ENCODE measurements around the gene RBBP8NL. TPM values are rescaled to one million over a fixed set of nuclear protein-coding genes. Genes with fewer than 3 reads are reported as not detected.

Gene RBBP8NL
- total RNA-seq, 1 experiment from 2014 or later = not detected

DNA sequence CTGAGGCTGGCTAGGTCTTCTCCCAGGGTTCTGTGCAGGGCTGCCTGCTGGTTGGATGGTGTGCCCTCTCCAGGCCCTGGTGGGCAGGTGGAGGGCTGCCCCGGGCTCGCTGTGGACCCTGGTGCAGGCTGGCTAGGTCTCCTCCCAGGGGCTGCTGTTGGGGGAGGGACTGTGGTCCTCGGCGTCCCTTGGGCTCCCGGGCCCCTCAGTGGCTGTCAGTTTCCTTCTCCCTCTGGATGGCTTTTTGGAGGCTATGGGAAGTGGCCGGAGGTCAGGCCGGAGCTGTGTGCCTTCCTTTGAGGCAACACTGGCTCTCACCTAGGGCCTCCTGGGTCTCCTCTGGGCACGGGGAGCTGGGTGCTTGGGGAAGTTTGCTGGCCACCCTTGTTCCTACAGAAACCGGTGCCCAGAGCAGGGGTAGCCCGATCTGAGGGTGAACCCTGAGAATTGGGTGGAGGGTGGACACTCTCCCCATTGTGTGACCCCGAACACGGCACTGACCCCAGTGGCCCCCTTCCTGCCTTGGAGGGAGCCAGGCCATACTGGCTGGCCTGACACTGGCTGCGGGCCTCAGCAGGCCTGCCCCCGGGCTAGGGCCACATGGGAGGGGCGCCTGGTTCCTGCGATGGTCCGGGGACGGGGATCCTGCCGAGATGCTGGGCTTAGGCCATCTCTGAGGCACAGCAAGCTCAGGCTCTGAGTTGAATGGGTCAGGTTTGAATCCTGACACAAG, 16.4 kb downstream of the RBBP8NL start:
- H3K4me3 ChIP-seq (ENCODE audit: low read depth, low read length, poor library complexity, severe bottlenecking) = no peak overlapping the region
- ChIA-PET POLR2A (ENCODE audit: low non-redundant PET) (no interaction called here), CTCF (interaction anchor here (0.6 to 1.6 kb wide), 5 partner anchors 7 to 248 kb away, joined by 3 to 6 read pairs (median 3); no protein-coding TSS in a partner anchor)
- peaks cover 4% of the 10 kb centered on the region for H3K4me1 ChIP-seq (ENCODE audit: insufficient read depth, low read length, poor library complexity, severe bottlenecking)
- H3K9me3 ChIP-seq (ENCODE audit: low read depth, low read length, poor library complexity, severe bottlenecking) = no peaks in the 10 kb centered on the region
- no peaks in the 10 kb centered on the region for H3K27me3 ChIP-seq (replicated peaks; ENCODE audit: insufficient read depth, low read depth, low read length, poor library complexity)
- H3K36me3 ChIP-seq (ENCODE audit: insufficient read depth, low read length, poor library complexity, severe bottlenecking) = no peaks in the 10 kb centered on the region
- intact Hi-C loops (cut with micrococcal nuclease; ENCODE audit: unreplicated experiment) = loop anchor here (2.0 to 5.0 kb wide), 2 partner anchors 206 to 381 kb away; no protein-coding TSS in a partner anchor
- no peak overlapping the region for H3K27ac ChIP-seq (ENCODE audit: low read depth, low read length, poor library complexity, severe bottlenecking)
- no TSS peak for BruUV-seq (replicated peaks)
- no peak for DNase-seq (ENCODE audit: low spot score)
- no peak for TF ChIP-seq CTCF (conservative IDR thresholded peaks at IDR 0.05; ENCODE audit: low read depth, low read length)
- TF ChIP-seq EZH2 (IDR thresholded peaks at IDR 0.05; ENCODE audit: borderline replicate concordance, low read depth, low read length, poor library complexity, severe bottlenecking) = no peak

GRCh38 chr20:62409931-62410745, 17.2 kb downstream of the RBBP8NL start:
- Histone ChIP-seq H3K4me3 (ENCODE audit: low read depth, low read length, poor library complexity, severe bottlenecking) (no peak overlapping the region), H3K27me3 (replicated peaks; ENCODE audit: insufficient read depth, low read depth, low read length, poor library complexity) (no peaks in the 10 kb centered on the region), H3K4me1 (ENCODE audit: insufficient read depth, low read length, poor library complexity, severe bottlenecking) (peaks cover 6% of the 10 kb centered on the region), H3K36me3 (ENCODE audit: insufficient read depth, low read length, poor library complexity, severe bottlenecking) (no peaks in the 10 kb centered on the region), H3K9me3 (ENCODE audit: low read depth, low read length, poor library complexity, severe bottlenecking) (no peaks in the 10 kb centered on the region), H3K27ac (ENCODE audit: low read depth, low read length, poor library complexity, severe bottlenecking) (no peak overlapping the region)
- intact Hi-C loops (cut with micrococcal nuclease; ENCODE audit: unreplicated experiment) = loop anchor here (2.0 to 5.0 kb wide), 2 partner anchors 207 to 382 kb away; no protein-coding TSS in a partner anchor
- TF ChIP-seq CTCF (conservative IDR thresholded peaks at IDR 0.05; ENCODE audit: low read depth, low read length) = peak; percentile 83
- TF ChIP-seq EZH2 (IDR thresholded peaks at IDR 0.05; ENCODE audit: borderline replicate concordance, low read depth, low read length, poor library complexity, severe bottlenecking) = no peak
- DNase-seq (ENCODE audit: low spot score) = peak; percentile 64
- ChIA-PET CTCF (interaction anchor here (0.8 to 1.6 kb wide), 3 partner anchors 8 to 207 kb away, joined by 3 to 6 read pairs (median 4); no protein-coding TSS in a partner anchor), POLR2A (ENCODE audit: low non-redundant PET) (no interaction called here)
- BruUV-seq (replicated peaks) = no TSS peak

- no TSS peak for BruUV-seq (replicated peaks)
- Histone ChIP-seq H3K27ac (ENCODE audit: low read depth, low read length, poor library complexity, severe bottlenecking) (no peak overlapping the region), H3K27me3 (replicated peaks; ENCODE audit: insufficient read depth, low read depth, low read length, poor library complexity) (no peaks in the 10 kb centered on the region), H3K9me3 (ENCODE audit: low read depth, low read length, poor library complexity, severe bottlenecking) (no peaks in the 10 kb centered on the region), H3K4me3 (ENCODE audit: low read depth, low read length, poor library complexity, severe bottlenecking) (no peak overlapping the region), H3K36me3 (ENCODE audit: insufficient read depth, low read length, poor library complexity, severe bottlenecking) (no peaks in the 10 kb centered on the region), H3K4me1 (ENCODE audit: insufficient read depth, low read length, poor library complexity, severe bottlenecking) (peaks cover 6% of the 10 kb centered on the region)
- no peak for DNase-seq (ENCODE audit: low spot score)
- ChIA-PET CTCF (interaction anchor here (1.1 to 1.6 kb wide), 2 partner anchors 9 to 208 kb away, joined by 3 to 6 read pairs; no protein-coding TSS in a partner anchor), POLR2A (ENCODE audit: low non-redundant PET) (no interaction called here)
- TF ChIP-seq EZH2 (IDR thresholded peaks at IDR 0.05; ENCODE audit: borderline replicate concordance, low read depth, low read length, poor library complexity, severe bottlenecking) = no peak
- no peak for TF ChIP-seq CTCF (conservative IDR thresholded peaks at IDR 0.05; ENCODE audit: low read depth, low read length)
- intact Hi-C loops (cut with micrococcal nuclease; ENCODE audit: unreplicated experiment) = no loop called here
Observed at GRCh38 chr20:62409086-62409853, 18.1 kb downstream of the RBBP8NL start.
